ENCODE results near the gene CLASP1.
"Not testable (repeated sequence)": the region's sequence is repeated elsewhere in the genome, so short reads cannot be mapped to it uniquely, and the experiment has no call there.

CLASP1 gene

DNA sequence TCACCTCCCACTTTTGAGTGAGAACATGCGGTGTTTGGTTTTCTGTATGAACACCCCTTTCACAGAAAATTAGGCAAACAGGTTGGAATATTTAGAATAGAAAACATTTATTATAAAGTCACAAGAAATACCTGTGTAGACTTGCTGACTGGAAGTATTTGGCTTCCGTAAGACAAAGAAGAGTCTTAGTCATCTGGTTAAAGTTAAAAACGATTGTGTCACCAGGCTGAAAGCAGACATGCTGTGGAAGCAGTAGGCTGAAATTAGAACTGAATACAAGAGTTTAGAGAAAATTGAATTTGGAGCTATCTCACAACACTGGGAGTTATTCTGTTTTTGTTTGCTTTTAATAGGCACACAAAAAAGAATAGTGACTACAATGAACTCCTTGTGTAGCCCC, 16.2 kb upstream of the CLASP1 start:
- Histone ChIP-seq H3K9me3 (replicated peaks in 1 of 11) (peaks cover 25 to 31% (median 28%) of the 10 kb centered on the region in 11 experiments), H3K9ac (no peak overlapping the region), H3K4me3 (no peak overlapping the region), H4K20me1 (no peaks in the 10 kb centered on the region), H3K27me3 (no peaks in the 10 kb centered on the region), H3K36me3 (peaks cover 12 to 34% (median 18%) of the 10 kb centered on the region in 11 experiments; a peak in 16 of 22 replicates), H3K4me1 (no peaks in the 10 kb centered on the region), H3K4me2 (no peak overlapping the region), H3K27ac (no peak overlapping the region)
- no peak for TF ChIP-seq Cebpa-rat (IDR thresholded peaks at IDR 0.05)

DNA sequence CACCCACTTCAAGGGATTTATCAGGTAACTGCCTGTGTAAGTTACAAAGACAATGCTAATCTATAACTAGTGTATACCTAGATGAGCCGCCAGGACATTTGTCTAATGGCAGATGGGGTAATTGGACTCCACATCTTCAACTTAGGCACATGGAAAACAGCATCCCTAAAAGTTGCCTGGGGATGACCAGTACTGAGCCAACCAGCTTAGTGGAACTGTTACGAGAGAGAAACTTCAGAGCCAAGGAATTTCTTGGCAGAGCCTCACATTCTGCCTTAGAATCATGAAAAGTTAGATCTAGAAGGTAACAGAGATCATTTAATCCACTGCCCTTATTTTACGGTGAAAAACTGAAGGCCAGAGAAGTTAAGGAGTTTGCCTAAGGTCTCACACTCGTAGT, 15.5 kb upstream of the CLASP1 start:
- Histone ChIP-seq H3K4me1 (no peaks in the 10 kb centered on the region), H4K20me1 (no peaks in the 10 kb centered on the region), H3K4me3 (no peak overlapping the region), H3K27me3 (no peaks in the 10 kb centered on the region), H3K36me3 (peaks cover 8 to 31% (median 16%) of the 10 kb centered on the region in 11 experiments; a peak in 17 of 22 replicates), H3K27ac (no peak overlapping the region), H3K4me2 (no peak overlapping the region), H3K9me3 (replicated peaks in 1 of 11) (peaks cover 17 to 23% (median 20%) of the 10 kb centered on the region in 11 experiments), H3K9ac (no peak overlapping the region)
- no peak for TF ChIP-seq Cebpa-rat (IDR thresholded peaks at IDR 0.05)

DNA sequence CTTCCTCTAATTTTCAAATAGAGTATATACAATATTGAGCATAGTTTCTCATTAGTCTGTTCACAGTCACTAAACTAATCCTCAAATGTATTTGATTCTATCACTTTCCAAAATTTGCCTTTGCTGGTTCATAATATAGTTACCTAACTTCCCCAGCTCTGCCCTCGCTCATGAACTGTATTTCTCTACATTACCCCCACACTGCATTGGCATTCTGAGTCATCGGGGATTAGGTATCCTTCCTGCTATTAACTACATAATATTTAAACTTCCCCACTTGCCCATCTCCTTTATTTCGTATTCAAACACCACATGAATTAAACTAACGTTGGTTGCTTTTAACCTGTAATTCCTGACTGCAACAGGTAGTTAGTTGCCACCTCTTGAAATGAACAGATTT, 14.8 kb upstream of the CLASP1 start:
- no peaks in the 10 kb centered on the region for H4K20me1 ChIP-seq
- H3K27ac ChIP-seq: no peak overlapping the region
- no peaks in the 10 kb centered on the region for H3K4me1 ChIP-seq
- no peak for TF ChIP-seq Cebpa-rat (IDR thresholded peaks at IDR 0.05)
- H3K9ac ChIP-seq: no peak overlapping the region
- H3K4me2 ChIP-seq: no peak overlapping the region
- H3K27me3 ChIP-seq: no peaks in the 10 kb centered on the region
- H3K4me3 ChIP-seq: no peak overlapping the region
- peaks cover 13 to 35% (median 19%) of the 10 kb centered on the region in 11 experiments; a peak in 19 of 22 replicates for H3K36me3 ChIP-seq
- H3K9me3 ChIP-seq (replicated peaks in 1 of 11): peaks cover 11 to 17% (median 14%) of the 10 kb centered on the region in 11 experiments

DNA sequence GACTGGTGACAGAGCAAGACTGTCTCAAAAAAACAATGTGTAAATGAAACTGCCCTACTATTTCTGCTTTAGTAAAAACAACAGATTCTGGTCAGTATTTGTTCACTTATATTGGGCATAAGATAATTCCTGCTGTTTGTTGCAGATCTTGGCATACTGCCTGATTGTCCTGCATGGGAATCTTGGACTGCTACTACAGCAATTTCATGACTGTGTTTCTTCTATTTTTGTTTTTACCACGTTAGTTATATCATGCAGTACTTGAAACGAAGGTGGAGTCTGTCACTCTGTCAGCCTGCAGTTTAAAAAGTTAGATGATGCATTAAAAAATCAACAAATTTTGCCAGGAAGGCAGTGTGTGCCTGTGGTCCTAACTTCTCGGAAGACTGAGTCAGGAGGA, 14.2 kb upstream of the CLASP1 start:
- peaks cover 16 to 41% (median 24%) of the 10 kb centered on the region in 11 experiments; a peak in 19 of 22 replicates for H3K36me3 ChIP-seq
- H3K9ac ChIP-seq: no peak overlapping the region
- H3K9me3 ChIP-seq (replicated peaks in 1 of 11): peaks cover 4 to 11% (median 8%) of the 10 kb centered on the region in 11 experiments; a peak in 15 of 22 replicates
- H3K27ac ChIP-seq: no peak overlapping the region
- H4K20me1 ChIP-seq: no peaks in the 10 kb centered on the region
- no peaks in the 10 kb centered on the region for H3K4me1 ChIP-seq
- H3K4me2 ChIP-seq: no peak overlapping the region
- no peak for TF ChIP-seq Cebpa-rat (IDR thresholded peaks at IDR 0.05)
- no peak overlapping the region for H3K4me3 ChIP-seq
- H3K27me3 ChIP-seq: no peaks in the 10 kb centered on the region

DNA sequence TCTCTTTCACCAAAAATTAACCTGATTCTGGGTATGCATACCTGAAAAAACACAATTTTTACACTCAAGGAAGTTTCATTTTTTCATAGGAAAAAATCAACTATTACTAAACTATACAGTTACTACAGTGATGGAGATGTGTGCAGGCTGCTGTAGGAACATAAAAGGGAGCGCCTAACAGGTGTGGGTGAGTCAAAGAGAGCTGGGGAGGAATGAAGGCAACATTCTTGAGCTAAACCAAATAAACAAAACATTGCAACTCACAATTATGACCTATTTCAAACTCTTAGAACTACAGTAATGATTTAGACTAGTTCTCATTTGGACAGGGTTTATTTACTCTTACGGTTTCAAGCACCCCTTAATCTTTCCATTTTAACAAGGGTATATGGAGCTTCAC, 13.4 kb upstream of the CLASP1 start:
- peaks cover 12 to 37% (median 19%) of the 10 kb centered on the region in 11 experiments; a peak in 19 of 22 replicates for H3K36me3 ChIP-seq
- H3K9ac ChIP-seq: no peak overlapping the region
- H3K4me1 ChIP-seq: no peaks in the 10 kb centered on the region
- no peak for TF ChIP-seq Cebpa-rat (IDR thresholded peaks at IDR 0.05)
- no peak overlapping the region for H3K4me2 ChIP-seq
- no peak overlapping the region for H3K27ac ChIP-seq
- H3K9me3 ChIP-seq (replicated peaks in 1 of 11): peaks cover 0 to 3% (median under 1%) of the 10 kb centered on the region in 11 experiments; a peak in 7 of 22 replicates
- H3K4me3 ChIP-seq: no peak overlapping the region
- H4K20me1 ChIP-seq: no peaks in the 10 kb centered on the region
- H3K27me3 ChIP-seq: no peaks in the 10 kb centered on the region

- Histone ChIP-seq H3K36me3 (peaks cover 12 to 40% (median 18%) of the 10 kb centered on the region in 11 experiments; a peak in 19 of 22 replicates), H3K4me2 (no peak overlapping the region), H3K27me3 (no peaks in the 10 kb centered on the region), H3K9me3 (replicated peaks in 1 of 11) (no peaks in the 10 kb centered on the region), H3K9ac (no peak overlapping the region), H4K20me1 (peaks cover 0 to 3% (median 0%) of the 10 kb centered on the region in 11 experiments; a peak in 2 of 22 replicates), H3K4me3 (no peak overlapping the region), H3K4me1 (no peaks in the 10 kb centered on the region), H3K27ac (no peak overlapping the region)
- no peak for TF ChIP-seq Cebpa-rat (IDR thresholded peaks at IDR 0.05)
Observed at GRCh38 chr2:121659933-121660332, 10.7 kb upstream of the CLASP1 start.

DNA sequence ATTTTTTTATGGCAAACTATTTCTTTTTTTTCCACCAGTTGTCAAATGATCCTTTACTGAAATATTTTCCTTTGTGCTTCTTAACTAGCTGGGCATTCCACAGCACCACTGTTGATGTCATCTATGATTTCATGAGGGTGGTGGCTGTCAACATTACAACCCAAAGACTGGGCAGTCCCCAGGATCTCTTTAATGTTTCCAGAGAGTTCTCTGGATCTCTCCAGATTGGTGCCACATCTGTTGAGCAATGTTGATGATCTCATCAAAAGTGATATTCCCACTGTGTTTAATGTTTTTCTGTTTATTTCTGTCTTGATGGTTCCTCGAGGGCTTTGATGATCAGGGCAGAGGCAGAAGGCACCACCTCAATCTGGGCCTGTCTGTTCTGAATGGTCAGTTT, 9.1 kb upstream of the CLASP1 start:
- not testable (repeated sequence) for H3K27me3 ChIP-seq; H4K20me1 ChIP-seq; H3K9me3 ChIP-seq (replicated peaks in 1 of 11); H3K4me1 ChIP-seq; H3K9ac ChIP-seq; H3K27ac ChIP-seq; H3K4me2 ChIP-seq; H3K4me3 ChIP-seq
- peaks cover 12 to 49% (median 19%) of the 10 kb centered on the region in 11 experiments; a peak in 19 of 22 replicates for H3K36me3 ChIP-seq

- Histone ChIP-seq H3K27me3 (no peaks in the 10 kb centered on the region), H3K9me3 (replicated peaks in 1 of 11) (no peaks in the 10 kb centered on the region)
- no peak for TF ChIP-seq Cebpa-rat (IDR thresholded peaks at IDR 0.05)
Observed at GRCh38 chr2:121653035-121653434, 3.8 kb upstream of the CLASP1 start.

DNA sequence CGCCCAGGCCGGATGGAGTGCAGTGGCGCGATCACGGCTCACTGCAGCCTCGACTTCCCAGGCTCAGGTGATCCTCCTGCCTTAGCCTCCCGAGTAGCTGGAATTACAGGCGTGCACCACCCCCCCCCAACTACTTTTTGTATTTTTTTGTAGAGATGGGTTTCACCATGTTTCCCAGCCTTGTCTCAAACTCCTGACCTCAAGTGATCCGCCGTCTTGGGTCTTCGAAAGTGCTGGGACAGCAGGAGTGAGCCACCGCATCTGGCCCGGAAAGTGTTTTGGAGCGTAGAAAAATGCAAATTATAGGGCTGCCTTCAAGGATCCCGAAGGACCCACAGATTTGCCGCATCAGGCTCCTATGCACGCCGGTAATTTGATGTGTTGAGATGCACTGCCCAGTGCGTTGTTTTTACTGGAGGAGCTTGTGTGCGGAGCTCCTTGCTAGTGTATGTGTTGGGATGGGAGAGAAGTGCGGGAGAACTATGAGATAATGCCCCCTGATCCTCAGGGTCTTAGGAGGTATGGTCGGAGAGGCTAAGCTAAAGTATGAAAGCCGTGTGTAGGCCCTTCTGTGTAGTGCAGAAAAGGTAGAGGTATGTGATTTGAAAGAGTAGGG, 1.2 kb upstream of the CLASP1 start:
- no peak for TF ChIP-seq Cebpa-rat (IDR thresholded peaks at IDR 0.05)
- Histone ChIP-seq H3K27me3 (no peaks in the 10 kb centered on the region), H3K4me2 (peak overlapping the region; percentile 77 to 95 (median 86)), H3K4me3 (peak overlapping the region; percentile 88 to 94 (median 93)), H3K9me3 (replicated peaks in 1 of 11) (no peaks in the 10 kb centered on the region), H3K9ac (peak overlapping the region; percentile 92 to 98 (median 96)), H4K20me1 (peaks cover 4 to 30% (median 14%) of the 10 kb centered on the region in 11 experiments; a peak in 12 of 22 replicates), H3K27ac (peak overlapping the region; percentile 92 to 99 (median 96)), H3K36me3 (peaks cover 0 to 28% (median 14%) of the 10 kb centered on the region in 11 experiments; a peak in 9 of 22 replicates), H3K4me1 (peaks cover 36 to 46% (median 44%) of the 10 kb centered on the region in 10 experiments)

More at GRCh38 chr2:121653035-121653434, 3.8 kb upstream of the CLASP1 start:
- peaks cover 16 to 24% (median 20%) of the 10 kb centered on the region in 10 experiments for H3K4me1 ChIP-seq
- H3K4me3 ChIP-seq: no peak overlapping the region
- peaks cover 0 to 32% (median 11%) of the 10 kb centered on the region in 11 experiments; a peak in 11 of 22 replicates for H3K36me3 ChIP-seq
- peak overlapping the region in 2 of 11 experiments; percentile 85 to 88; a peak in 1 of 22 replicates for H3K4me2 ChIP-seq
- no peak overlapping the region for H3K27ac ChIP-seq
- peaks cover 0 to 4% (median 1%) of the 10 kb centered on the region in 11 experiments; a peak in 7 of 22 replicates for H4K20me1 ChIP-seq
- H3K9ac ChIP-seq: no peak overlapping the region

All from BLaER1 treated with 17β-estradiol and CSF1 and Interleukin-3, amounts not matched to agents 10 nM and 100 nM (cell line).